Measurements from ENCODE around the gene HAVCR2. TPM values are rescaled to one million over a fixed set of nuclear protein-coding genes. Genes with fewer than 3 reads are reported as not detected.

The HAVCR2 gene
- total RNA-seq, 1 donor from 2014 or later, result 1.7 TPM

- peaks cover 0 to 8% of the 10 kb centered on the region in 2 donors for H3K36me3 ChIP-seq
- H3K27ac ChIP-seq, result peak overlapping the region; percentile 89 to 90
- no peaks in the 10 kb centered on the region for H3K9me3 ChIP-seq
- DNase-seq (ENCODE audit: low spot score in 2 of 2), result peak; percentile 14 to 73
- peak overlapping the region; percentile 74 to 77 for H3K4me3 ChIP-seq
- peaks cover 5 to 13% of the 10 kb centered on the region in 2 donors for H3K4me1 ChIP-seq
- no peaks in the 10 kb centered on the region for H3K27me3 ChIP-seq
- TF ChIP-seq CTCF (IDR thresholded peaks at IDR 0.05), result no peak
- intact Hi-C loops (cut with DNase I), result loop anchor here (5.0 kb wide), 3 partner anchors 244 to 714 kb away; partner anchors contain the start of genes CLINT1 and LSM11
These were observed 34.5 kb upstream of the HAVCR2 start for GRCh38 chr5:157143127-157143971.

GRCh38 chr5:157142317-157143126 is 33.7 kb upstream of the HAVCR2 start, which contains the start of gene MED7:
MED7 (minus strand) TSS chr5:157142865; CDS start chr5:157139431, 3,434 bp downstream.
- Histone ChIP-seq H3K27me3 (no peaks in the 10 kb centered on the region), H3K9me3 (no peaks in the 10 kb centered on the region), H3K27ac (peak within 1 kb of the TSS; percentile 89 to 90), H3K4me3 (peak within 1 kb of the TSS; percentile 74 to 77), H3K36me3 (peaks cover 0 to 17% of the 10 kb centered on the region in 2 donors), H3K4me1 (peaks cover 5 to 9% of the 10 kb centered on the region in 2 donors)
- peak; percentile 88 to 98 for DNase-seq (ENCODE audit: low spot score in 2 of 2)
- intact Hi-C loops (cut with DNase I), result loop anchor here (5.0 kb wide), 3 partner anchors 245 to 715 kb away; partner anchors contain the start of genes CLINT1 and LSM11
- TF ChIP-seq CTCF (IDR thresholded peaks at IDR 0.05), result no peak

- Histone ChIP-seq H3K36me3 (peaks cover 0 to 24% of the 10 kb centered on the region in 2 donors), H3K27ac (no peak overlapping the region), H3K4me1 (peaks cover 0 to 9% of the 10 kb centered on the region in 2 donors), H3K27me3 (no peaks in the 10 kb centered on the region), H3K4me3 (no peak overlapping the region), H3K9me3 (no peaks in the 10 kb centered on the region)
- intact Hi-C loops (cut with DNase I), result no loop called here
- no peak for DNase-seq (ENCODE audit: low spot score in 2 of 2)
- TF ChIP-seq CTCF (IDR thresholded peaks at IDR 0.05), result no peak
These were observed 28.8 kb upstream of the HAVCR2 start for GRCh38 chr5:157137691-157138090.

GRCh38 chr5:157132281-157132612 is 23.4 kb upstream of the HAVCR2 start:
- intact Hi-C loops (cut with DNase I), result no loop called here
- Histone ChIP-seq H3K27me3 (no peaks in the 10 kb centered on the region), H3K4me1 (no peaks in the 10 kb centered on the region), H3K9me3 (no peaks in the 10 kb centered on the region), H3K36me3 (peaks cover 0 to 5% of the 10 kb centered on the region in 2 donors), H3K4me3 (no peak overlapping the region), H3K27ac (no peak overlapping the region)
- no peak for DNase-seq (ENCODE audit: low spot score in 2 of 2)
- peak in 1 of 3 experiments; percentile 20 for TF ChIP-seq CTCF (IDR thresholded peaks at IDR 0.05)

GRCh38 chr5:157130925-157131324 is 22.1 kb upstream of the HAVCR2 start:
- H3K36me3 ChIP-seq, result no peaks in the 10 kb centered on the region
- no peaks in the 10 kb centered on the region for H3K4me1 ChIP-seq
- no peak overlapping the region for H3K4me3 ChIP-seq
- intact Hi-C loops (cut with DNase I), result no loop called here
- no peak for TF ChIP-seq CTCF (IDR thresholded peaks at IDR 0.05)
- DNase-seq (ENCODE audit: low spot score in 2 of 2), result no peak
- no peaks in the 10 kb centered on the region for H3K9me3 ChIP-seq
- no peak overlapping the region for H3K27ac ChIP-seq
- no peaks in the 10 kb centered on the region for H3K27me3 ChIP-seq
